Activated naive CD8-positive, alpha-beta T cell treated with anti-CD3 and anti-CD28 coated beads for 36 hours (primary cell): Measurements from ENCODE around the gene S100Z. TPM values are rescaled to one million over a fixed set of nuclear protein-coding genes. Genes with fewer than 3 reads are reported as not detected.
"Not testable (repeated sequence)": the region's sequence is repeated elsewhere in the genome, so short reads cannot be mapped to it uniquely, and the experiment has no call there.

Source experiments
- DNase-seq: peaks from one replicate; pipeline ENCODE4 v3.0.0; 2021
- H3K27ac Mint-ChIP-seq: one replicate; pipeline ENCODE4 v1.8.0; 2022; ENCODE audit warnings: mild to moderate bottlenecking, moderate library complexity, mixed read lengths
- H3K27me3 Mint-ChIP-seq: one replicate; pipeline ENCODE4 v1.8.0; 2022; ENCODE audit warnings: mild to moderate bottlenecking, mixed read lengths
- H3K36me3 Mint-ChIP-seq: one replicate; pipeline ENCODE4 v1.8.0; 2021; ENCODE audit warnings: mild to moderate bottlenecking, mixed read lengths
- H3K4me1 Mint-ChIP-seq: one replicate; pipeline ENCODE4 v1.8.0; 2021; ENCODE audit warnings: mixed read lengths
- H3K4me3 Mint-ChIP-seq: one replicate; pipeline ENCODE4 v1.8.0; 2022; ENCODE audit warnings: mild to moderate bottlenecking, moderate library complexity, mixed read lengths
- H3K9me3 Mint-ChIP-seq: one replicate; pipeline ENCODE4 v1.8.0; 2022; ENCODE audit warnings: mixed read lengths
- total RNA-seq, 2 experiments: library from RNA; stranded (reverse); gene quantifications; one replicate each; pipeline ENCODE4 v1.2.3, GENCODE V29; 2021

The S100Z gene
- total RNA-seq, 2 experiments from 2014 or later = 0.23 TPM; not detected in 1

- Mint-ChIP-seq H3K36me3 (peaks cover 15% of the 10 kb centered on the region), H3K4me1 (peaks cover 22% of the 10 kb centered on the region), H3K9me3 (peaks cover 8% of the 10 kb centered on the region), H3K4me3 (no peak overlapping the region), H3K27me3 (no peaks in the 10 kb centered on the region), H3K27ac (no peak overlapping the region)
- DNase-seq = no peak
Measured at GRCh38 chr5:76852772-76853171, 3.0 kb downstream of the S100Z start.

- H3K27me3 Mint-ChIP-seq, DNase-seq, H3K9me3 Mint-ChIP-seq, H3K27ac Mint-ChIP-seq, H3K4me3 Mint-ChIP-seq: not testable (repeated sequence)
- peaks cover 15% of the 10 kb centered on the region for H3K36me3 Mint-ChIP-seq
- H3K4me1 Mint-ChIP-seq = peaks cover 22% of the 10 kb centered on the region
Measured at GRCh38 chr5:76853741-76854140, 3.9 kb downstream of the S100Z start.

GRCh38 chr5:76854644-76855043, 4.8 kb downstream of the S100Z start:
- DNase-seq = no peak
- Mint-ChIP-seq H3K36me3 (peaks cover 15% of the 10 kb centered on the region), H3K27ac (no peak overlapping the region), H3K4me1 (peaks cover 22% of the 10 kb centered on the region), H3K4me3 (no peak overlapping the region), H3K9me3 (peaks cover 8% of the 10 kb centered on the region), H3K27me3 (no peaks in the 10 kb centered on the region)

- DNase-seq, H3K27me3 Mint-ChIP-seq, H3K4me3 Mint-ChIP-seq, H3K9me3 Mint-ChIP-seq: not testable (repeated sequence)
- Mint-ChIP-seq H3K27ac (peak overlapping the region; percentile 84), H3K36me3 (peaks cover 15% of the 10 kb centered on the region), H3K4me1 (peaks cover 18% of the 10 kb centered on the region)
Measured at GRCh38 chr5:76855501-76855900, 5.7 kb downstream of the S100Z start.

- no peak for DNase-seq
- Mint-ChIP-seq H3K4me1 (peaks cover 18% of the 10 kb centered on the region), H3K9me3 (peaks cover 8% of the 10 kb centered on the region), H3K4me3 (peak overlapping the region; percentile 30), H3K27me3 (no peaks in the 10 kb centered on the region), H3K27ac (peak overlapping the region; percentile 84), H3K36me3 (peaks cover 15% of the 10 kb centered on the region)
Measured at GRCh38 chr5:76855961-76856360, 6.1 kb downstream of the S100Z start.

GRCh38 chr5:76856800-76857199, 7.0 kb downstream of the S100Z start:
- peaks cover 15% of the 10 kb centered on the region for H3K36me3 Mint-ChIP-seq

GRCh38 chr5:76859591-76860247, 9.9 kb downstream of the S100Z start:
- Mint-ChIP-seq H3K9me3 (peaks cover 6% of the 10 kb centered on the region), H3K27me3 (no peaks in the 10 kb centered on the region), H3K4me3 (no peak overlapping the region), H3K27ac (no peak overlapping the region), H3K4me1 (peaks cover 17% of the 10 kb centered on the region), H3K36me3 (peaks cover 15% of the 10 kb centered on the region)
- no peak for DNase-seq

More at GRCh38 chr5:76856800-76857199, 7.0 kb downstream of the S100Z start:
- not testable (repeated sequence) for DNase-seq, H3K4me3 Mint-ChIP-seq, H3K9me3 Mint-ChIP-seq, H3K27me3 Mint-ChIP-seq
- Mint-ChIP-seq H3K4me1 (peaks cover 17% of the 10 kb centered on the region), H3K27ac (peak overlapping the region; percentile 84)

GRCh38 chr5:76861612-76862011, 11.8 kb downstream of the S100Z start:
- peaks cover 2% of the 10 kb centered on the region for H3K36me3 Mint-ChIP-seq
- H3K4me3 Mint-ChIP-seq = no peak overlapping the region
- no peak overlapping the region for H3K27ac Mint-ChIP-seq
- DNase-seq = no peak
- no peaks in the 10 kb centered on the region for H3K27me3 Mint-ChIP-seq
- H3K9me3 Mint-ChIP-seq = peaks cover 2% of the 10 kb centered on the region
- H3K4me1 Mint-ChIP-seq = peaks cover 3% of the 10 kb centered on the region

- H3K36me3 Mint-ChIP-seq = no peaks in the 10 kb centered on the region
- no peak overlapping the region for H3K4me3 Mint-ChIP-seq
- DNase-seq = no peak
- no peaks in the 10 kb centered on the region for H3K9me3 Mint-ChIP-seq
- no peaks in the 10 kb centered on the region for H3K27me3 Mint-ChIP-seq
- H3K4me1 Mint-ChIP-seq = peaks cover 3% of the 10 kb centered on the region
- no peak overlapping the region for H3K27ac Mint-ChIP-seq
Measured at GRCh38 chr5:76863001-76863400, 13.2 kb downstream of the S100Z start.

- no peaks in the 10 kb centered on the region for H3K36me3 Mint-ChIP-seq
- H3K27ac Mint-ChIP-seq = no peak overlapping the region
- peaks cover 3% of the 10 kb centered on the region for H3K4me1 Mint-ChIP-seq
- no peaks in the 10 kb centered on the region for H3K9me3 Mint-ChIP-seq
- DNase-seq = no peak
- H3K4me3 Mint-ChIP-seq = no peak overlapping the region
- no peaks in the 10 kb centered on the region for H3K27me3 Mint-ChIP-seq
Measured at GRCh38 chr5:76866503-76866902, 16.7 kb downstream of the S100Z start.

- H3K4me1 Mint-ChIP-seq = peaks cover 3% of the 10 kb centered on the region
- no peaks in the 10 kb centered on the region for H3K27me3 Mint-ChIP-seq
- H3K9me3 Mint-ChIP-seq = no peaks in the 10 kb centered on the region
- no peak overlapping the region for H3K4me3 Mint-ChIP-seq
- no peak for DNase-seq
- H3K36me3 Mint-ChIP-seq = no peaks in the 10 kb centered on the region
- H3K27ac Mint-ChIP-seq = no peak overlapping the region
Measured at GRCh38 chr5:76867038-76867437, 17.2 kb downstream of the S100Z start.

GRCh38 chr5:76867827-76868693, 18.2 kb downstream of the S100Z start:
- Mint-ChIP-seq H3K27me3 (no peaks in the 10 kb centered on the region), H3K9me3 (no peaks in the 10 kb centered on the region), H3K36me3 (no peaks in the 10 kb centered on the region), H3K4me1 (peaks cover 3% of the 10 kb centered on the region), H3K4me3 (no peak overlapping the region), H3K27ac (no peak overlapping the region)
- peak; percentile 51 for DNase-seq

GRCh38 chr5:76870046-76870445, 20.2 kb downstream of the S100Z start:
- H3K27ac Mint-ChIP-seq = no peak overlapping the region
- no peak overlapping the region for H3K4me3 Mint-ChIP-seq
- DNase-seq = no peak
- H3K4me1 Mint-ChIP-seq = peaks cover 3% of the 10 kb centered on the region
- no peaks in the 10 kb centered on the region for H3K36me3 Mint-ChIP-seq
- no peaks in the 10 kb centered on the region for H3K27me3 Mint-ChIP-seq
- no peaks in the 10 kb centered on the region for H3K9me3 Mint-ChIP-seq

- H3K27ac Mint-ChIP-seq = no peak overlapping the region
- H3K4me3 Mint-ChIP-seq = no peak overlapping the region
- H3K27me3 Mint-ChIP-seq = no peaks in the 10 kb centered on the region
- no peaks in the 10 kb centered on the region for H3K4me1 Mint-ChIP-seq
- no peak for DNase-seq
- no peaks in the 10 kb centered on the region for H3K9me3 Mint-ChIP-seq
- no peaks in the 10 kb centered on the region for H3K36me3 Mint-ChIP-seq
Measured at GRCh38 chr5:76874088-76874581, 24.3 kb downstream of the S100Z start.

GRCh38 chr5:76888733-76889300, 39.0 kb downstream of the S100Z start:
- H3K4me3 Mint-ChIP-seq = no peak overlapping the region
- no peaks in the 10 kb centered on the region for H3K9me3 Mint-ChIP-seq
- no peaks in the 10 kb centered on the region for H3K36me3 Mint-ChIP-seq
- no peaks in the 10 kb centered on the region for H3K4me1 Mint-ChIP-seq
- no peak overlapping the region for H3K27ac Mint-ChIP-seq
- H3K27me3 Mint-ChIP-seq = peaks cover 10% of the 10 kb centered on the region
- DNase-seq = no peak
